Panc1 (cell line): ENCODE results near the gene C12orf43. TPM values are rescaled to one million over a fixed set of nuclear protein-coding genes. Genes with fewer than 3 reads are reported as not detected.

Experiments
- ATAC-seq: fragments of 200-7000 bp; cut with Tn5 transposase; 2 replicates; pipeline ENCODE4 v1.9.1; 2020; ENCODE audit warnings: mild to moderate bottlenecking, moderate library complexity
- BruUV-seq: library from RNA; stranded (reverse); fragments of 400-500 nt; replicated peaks from 2 replicates; lab custom pipeline; 2021; lab: Mats Ljungman, UMichigan
- CTCF ChIA-PET: fragments of 300-600 bp; sonication (Branson Sonifier 250); formaldehyde crosslinking; loops from one replicate; lab custom pipeline; 2022; ENCODE audit warnings: antibody characterized with exemption; lab: Charles Lee
- POLR2A ChIA-PET: fragments of 300-600 bp; sonication (Branson Sonifier 250); formaldehyde crosslinking; loops from one replicate; lab custom pipeline; 2022; ENCODE audit warnings: antibody characterized with exemption; lab: Charles Lee
- DNase-seq: peaks from one replicate; pipeline ENCODE4 v3.0.0-alpha.2; 2010; ENCODE audit warnings: low read depth, low spot score
- H3K27ac ChIP-seq: 2 replicates; pipeline ENCODE4 v1.5.1; 2011; ENCODE audit warnings: mild to moderate bottlenecking, low read length, inconsistent platforms
- H3K27me3 ChIP-seq: fragments of 200-500 bp; sonication (Bioruptor generic); 2 replicates; pipeline ENCODE4 v1.6.0; 2014; ENCODE audit warnings: low read length, inconsistent platforms; ENCODE audit not compliant: control insufficient read depth, insufficient read depth
- H3K36me3 ChIP-seq: fragments of 200-500 bp; sonication (Bioruptor generic); 2 replicates; pipeline ENCODE4 v1.5.1; 2014; ENCODE audit warnings: inconsistent platforms, mild to moderate bottlenecking, low read length, moderate library complexity; ENCODE audit not compliant: control insufficient read depth, insufficient read depth
- H3K4me1 ChIP-seq: 2 replicates; pipeline ENCODE4 v1.5.1; 2011; ENCODE audit warnings: inconsistent platforms, mild to moderate bottlenecking, low read length, moderate library complexity; ENCODE audit not compliant: control insufficient read depth, insufficient read depth
- H3K4me3 ChIP-seq, 2 experiments: 2 replicates each; pipeline ENCODE4 v1.5.1; 2011 to 2012; ENCODE audit warnings: low read depth in 2 of 2, low read length in 2 of 2, mild to moderate bottlenecking in 2 of 2, inconsistent platforms in 1 of 2, moderate library complexity in 1 of 2
- H3K9me3 ChIP-seq: fragments of 200-500 bp; sonication (Bioruptor generic); 2 replicates; pipeline ENCODE4 v1.5.1; 2014; ENCODE audit warnings: low read depth, mild to moderate bottlenecking, inconsistent platforms, low read length, moderate library complexity; ENCODE audit not compliant: control insufficient read depth, insufficient read depth
- POLR2AphosphoS5 ChIP-seq: IDR thresholded peaks from 2 replicates; pipeline ENCODE4 v1.6.1; 2012; ENCODE audit warnings: mild to moderate bottlenecking, low read depth, low read length, moderate library complexity
- SIN3A ChIP-seq: IDR thresholded peaks from 2 replicates; pipeline ENCODE4 v1.6.1; 2012; ENCODE audit warnings: low read depth, mild to moderate bottlenecking, low read length, moderate library complexity, borderline replicate concordance; ENCODE audit not compliant: insufficient read depth
- TCF7L2 ChIP-seq: IDR thresholded peaks from 2 replicates; pipeline ENCODE4 v1.6.1; 2011; ENCODE audit warnings: mild to moderate bottlenecking, low read depth, low read length, inconsistent platforms
- in situ Hi-C: cut with HindIII; loops from 2 replicates; pipeline ENCODE4 v1.10.0; 2016; ENCODE audit warnings: low sequenced_read_pairs, low pct_unique_long_range_greater_than_20kb
- intact Hi-C: fragments of 100-400 bp; cut with micrococcal nuclease; formaldehyde crosslinking; loops from one replicate; pipeline ENCODE4 v1.10.0; 2022; ENCODE audit not compliant: unreplicated experiment
- total RNA-seq: library from RNA; stranded (reverse); gene quantifications from one replicate; pipeline ENCODE4 v1.2.1, GENCODE V29; 2021; ENCODE audit not compliant: unreplicated experiment
- TF ChIP-seq, protein P1 (sequence below): fragments of 450-650 bp; IDR thresholded peaks from 2 replicates; pipeline ENCODE4 v1.5.1; 2017; ENCODE audit warnings: mild to moderate bottlenecking
- TF ChIP-seq, protein P2 (sequence below), 2 experiments: IDR thresholded peaks; 2 replicates each; pipeline ENCODE4 v1.6.1; 2011 to 2012; ENCODE audit warnings: low read depth in 2 of 2, control low read depth in 1 of 2, low read length in 1 of 2, mild to moderate bottlenecking in 1 of 2, moderate library complexity in 1 of 2; ENCODE audit not compliant: insufficient read depth in 1 of 2

The C12orf43 gene
- total RNA-seq, 1 experiment from 2014 or later, result 20.7 TPM

GRCh38 chr12:121009741-121010140 is 6.5 kb downstream of the C12orf43 start:
- Histone ChIP-seq H3K36me3 (no peaks in the 10 kb centered on the region), H3K27ac (no peak overlapping the region), H3K9me3 (no peaks in the 10 kb centered on the region), H3K4me1 (no peaks in the 10 kb centered on the region), H3K27me3 (no peaks in the 10 kb centered on the region), H3K4me3 (no peak overlapping the region)
- TF ChIP-seq TCF7L2, result no peak
- TF ChIP-seq, protein P1, sequence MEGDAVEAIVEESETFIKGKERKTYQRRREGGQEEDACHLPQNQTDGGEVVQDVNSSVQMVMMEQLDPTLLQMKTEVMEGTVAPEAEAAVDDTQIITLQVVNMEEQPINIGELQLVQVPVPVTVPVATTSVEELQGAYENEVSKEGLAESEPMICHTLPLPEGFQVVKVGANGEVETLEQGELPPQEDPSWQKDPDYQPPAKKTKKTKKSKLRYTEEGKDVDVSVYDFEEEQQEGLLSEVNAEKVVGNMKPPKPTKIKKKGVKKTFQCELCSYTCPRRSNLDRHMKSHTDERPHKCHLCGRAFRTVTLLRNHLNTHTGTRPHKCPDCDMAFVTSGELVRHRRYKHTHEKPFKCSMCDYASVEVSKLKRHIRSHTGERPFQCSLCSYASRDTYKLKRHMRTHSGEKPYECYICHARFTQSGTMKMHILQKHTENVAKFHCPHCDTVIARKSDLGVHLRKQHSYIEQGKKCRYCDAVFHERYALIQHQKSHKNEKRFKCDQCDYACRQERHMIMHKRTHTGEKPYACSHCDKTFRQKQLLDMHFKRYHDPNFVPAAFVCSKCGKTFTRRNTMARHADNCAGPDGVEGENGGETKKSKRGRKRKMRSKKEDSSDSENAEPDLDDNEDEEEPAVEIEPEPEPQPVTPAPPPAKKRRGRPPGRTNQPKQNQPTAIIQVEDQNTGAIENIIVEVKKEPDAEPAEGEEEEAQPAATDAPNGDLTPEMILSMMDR, result peak; percentile 81
- in situ Hi-C loops (no loop called here), intact Hi-C loops (loop anchor here (5.0 kb wide), 1 partner anchor 98 kb away; no protein-coding TSS in a partner anchor)
- no peak for DNase-seq
- peak; percentile 95 for ATAC-seq
- BruUV-seq, result no TSS peak
- CTCF ChIA-PET, result interaction anchor here (0.6 to 1.0 kb wide), 2 partner anchors 38 to 267 kb away, joined by 5 to 9 read pairs; no protein-coding TSS in a partner anchor
- POLR2A ChIA-PET, result interaction anchor here (0.6 kb wide), 1 partner anchor 42 kb away, joined by 3 read pairs; no protein-coding TSS in a partner anchor

DNA sequence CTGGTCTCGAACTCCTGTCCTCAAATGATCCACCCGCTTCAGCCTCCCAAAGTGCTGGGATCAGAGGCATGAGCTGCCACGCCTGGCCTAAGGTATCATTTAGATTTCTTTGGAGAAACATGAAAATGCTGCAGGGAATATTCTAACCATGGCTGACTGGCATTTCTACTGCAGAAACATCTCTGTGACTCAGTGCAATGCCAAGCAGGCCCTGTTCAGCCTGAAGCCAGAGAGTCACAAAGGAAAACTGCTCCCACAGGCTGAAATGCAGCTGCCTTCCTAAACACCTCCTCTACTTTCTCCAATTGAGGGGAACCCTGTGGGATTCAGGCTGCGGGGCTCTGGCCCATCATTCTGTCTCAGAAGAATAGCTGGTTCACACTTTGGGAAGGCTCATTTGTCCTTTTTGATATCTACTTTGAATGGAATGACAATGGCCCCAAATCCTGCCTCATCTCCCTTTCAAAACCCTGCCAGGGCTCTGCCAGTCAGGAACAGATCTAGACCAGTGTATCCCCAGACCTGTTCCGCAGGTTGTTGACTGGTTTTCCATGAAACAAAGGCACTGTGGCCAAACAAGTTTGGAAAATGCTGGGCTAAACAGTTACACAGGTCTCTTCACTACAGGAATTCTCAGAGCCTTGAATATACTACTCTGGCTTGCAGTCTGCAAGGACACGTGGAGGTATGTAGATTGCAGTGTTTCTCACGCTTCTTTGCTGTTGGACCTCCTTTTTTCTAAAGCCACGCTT is 7.8 kb downstream of the C12orf43 start:
- Histone ChIP-seq H3K27ac (no peak overlapping the region), H3K4me3 (no peak overlapping the region), H3K27me3 (no peaks in the 10 kb centered on the region), H3K9me3 (no peaks in the 10 kb centered on the region), H3K36me3 (no peaks in the 10 kb centered on the region), H3K4me1 (no peaks in the 10 kb centered on the region)
- CTCF ChIA-PET, result no interaction called here
- no TSS peak for BruUV-seq
- POLR2A ChIA-PET, result no interaction called here
- ATAC-seq (no peak), DNase-seq (no peak)
- in situ Hi-C loops (no loop called here), intact Hi-C loops (loop anchor here (5.0 kb wide), 1 partner anchor 99 kb away; no protein-coding TSS in a partner anchor)
- no peak for TF ChIP-seq SIN3A
- TF ChIP-seq, protein P1, result no peak
- TF ChIP-seq, protein P2, sequence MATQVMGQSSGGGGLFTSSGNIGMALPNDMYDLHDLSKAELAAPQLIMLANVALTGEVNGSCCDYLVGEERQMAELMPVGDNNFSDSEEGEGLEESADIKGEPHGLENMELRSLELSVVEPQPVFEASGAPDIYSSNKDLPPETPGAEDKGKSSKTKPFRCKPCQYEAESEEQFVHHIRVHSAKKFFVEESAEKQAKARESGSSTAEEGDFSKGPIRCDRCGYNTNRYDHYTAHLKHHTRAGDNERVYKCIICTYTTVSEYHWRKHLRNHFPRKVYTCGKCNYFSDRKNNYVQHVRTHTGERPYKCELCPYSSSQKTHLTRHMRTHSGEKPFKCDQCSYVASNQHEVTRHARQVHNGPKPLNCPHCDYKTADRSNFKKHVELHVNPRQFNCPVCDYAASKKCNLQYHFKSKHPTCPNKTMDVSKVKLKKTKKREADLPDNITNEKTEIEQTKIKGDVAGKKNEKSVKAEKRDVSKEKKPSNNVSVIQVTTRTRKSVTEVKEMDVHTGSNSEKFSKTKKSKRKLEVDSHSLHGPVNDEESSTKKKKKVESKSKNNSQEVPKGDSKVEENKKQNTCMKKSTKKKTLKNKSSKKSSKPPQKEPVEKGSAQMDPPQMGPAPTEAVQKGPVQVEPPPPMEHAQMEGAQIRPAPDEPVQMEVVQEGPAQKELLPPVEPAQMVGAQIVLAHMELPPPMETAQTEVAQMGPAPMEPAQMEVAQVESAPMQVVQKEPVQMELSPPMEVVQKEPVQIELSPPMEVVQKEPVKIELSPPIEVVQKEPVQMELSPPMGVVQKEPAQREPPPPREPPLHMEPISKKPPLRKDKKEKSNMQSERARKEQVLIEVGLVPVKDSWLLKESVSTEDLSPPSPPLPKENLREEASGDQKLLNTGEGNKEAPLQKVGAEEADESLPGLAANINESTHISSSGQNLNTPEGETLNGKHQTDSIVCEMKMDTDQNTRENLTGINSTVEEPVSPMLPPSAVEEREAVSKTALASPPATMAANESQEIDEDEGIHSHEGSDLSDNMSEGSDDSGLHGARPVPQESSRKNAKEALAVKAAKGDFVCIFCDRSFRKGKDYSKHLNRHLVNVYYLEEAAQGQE (IDR thresholded peaks at IDR 0.05; ENCODE audit: insufficient read depth in 1 of 2, low read depth in 2 of 2, low read length in 1 of 2), result no peak
- TF ChIP-seq POLR2AphosphoS5, result no peak
